Keratinocyte (primary cell): Measurements from ENCODE around the gene SMPD4. TPM values are rescaled to one million over a fixed set of nuclear protein-coding genes. Genes with fewer than 3 reads are reported as not detected.
"Not testable (repeated sequence)": the region's sequence is repeated elsewhere in the genome, so short reads cannot be mapped to it uniquely, and the experiment has no call there.

Experiments
- DNase-seq: peaks from one replicate; pipeline ENCODE4 v3.0.0-alpha.2; 2011; ENCODE audit warnings: low read depth, missing footprints, low spot score
- FAIRE-seq: peaks from 2 replicates; lab custom pipeline; 2011; peaks lifted over from hg19 to GRCh38; lab: Jason Lieb, UNC
- H2AFZ ChIP-seq: 2 replicates; pipeline ENCODE4 v1.6.0; 2012; ENCODE audit warnings: low read length, control low read depth, inconsistent platforms; ENCODE audit not compliant: control insufficient read depth
- H3K27ac ChIP-seq: 2 replicates; pipeline ENCODE4 v1.5.1; 2011; ENCODE audit warnings: low read length; ENCODE audit not compliant: control insufficient read depth, insufficient read depth
- H3K27me3 ChIP-seq: 3 replicates; pipeline ENCODE4 v1.6.0; 2011; ENCODE audit warnings: low read length; ENCODE audit not compliant: control insufficient read depth, insufficient read depth; ENCODE audit errors: extremely low read depth
- H3K36me3 ChIP-seq, 2 experiments: 2 replicates in 1 of 2; 3 replicates in 1 of 2; pipeline ENCODE4 v1.5.1; 2011; ENCODE audit warnings: low read length in 2 of 2, mild to moderate bottlenecking in 1 of 2; ENCODE audit not compliant: control insufficient read depth in 2 of 2, insufficient read depth in 2 of 2; ENCODE audit errors: extremely low read depth in 1 of 2
- H3K4me1 ChIP-seq: 3 replicates; pipeline ENCODE4 v1.5.1; 2011; ENCODE audit warnings: low read length; ENCODE audit not compliant: control insufficient read depth, insufficient read depth; ENCODE audit errors: extremely low read depth
- H3K4me2 ChIP-seq: 3 replicates; pipeline ENCODE4 v1.6.0; 2011; ENCODE audit warnings: low read depth, low read length; ENCODE audit not compliant: control insufficient read depth, insufficient read depth; ENCODE audit errors: extremely low read depth
- H3K4me3 ChIP-seq, 3 experiments: fragments of 200-600 bp in 1 of 3; sonication (generic) in 1 of 3; 2 replicates in 2 of 3; 3 replicates in 1 of 3; pipeline ENCODE4 v1.5.1; 2011 to 2016; ENCODE audit warnings: low read length in 3 of 3, mild to moderate bottlenecking in 3 of 3, control low read depth in 2 of 3, inconsistent platforms in 1 of 3, low read depth in 1 of 3, mixed read lengths in 1 of 3, mixed run types in 1 of 3, moderate library complexity in 1 of 3; ENCODE audit not compliant: control insufficient read depth in 2 of 3, insufficient read depth in 2 of 3; ENCODE audit errors: extremely low read depth in 1 of 3
- H3K79me2 ChIP-seq: 2 replicates; pipeline ENCODE4 v1.6.0; 2012; ENCODE audit warnings: low read length; ENCODE audit not compliant: control insufficient read depth, insufficient read depth
- H3K9ac ChIP-seq: 3 replicates; pipeline ENCODE4 v1.6.0; 2011; ENCODE audit warnings: low read length; ENCODE audit not compliant: control insufficient read depth, insufficient read depth; ENCODE audit errors: extremely low read depth
- H3K9me1 ChIP-seq: 3 replicates; pipeline ENCODE4 v1.6.0; 2011; ENCODE audit warnings: low read length; ENCODE audit not compliant: control insufficient read depth, insufficient read depth; ENCODE audit errors: extremely low read depth
- H3K9me3 ChIP-seq: 2 replicates; pipeline ENCODE4 v1.5.1; 2012; ENCODE audit warnings: low read depth, low read length; ENCODE audit not compliant: control insufficient read depth
- H4K20me1 ChIP-seq: 3 replicates; pipeline ENCODE4 v1.6.0; 2011; ENCODE audit warnings: low read length; ENCODE audit not compliant: control insufficient read depth, insufficient read depth; ENCODE audit errors: extremely low read depth
- EZH2 ChIP-seq: IDR thresholded peaks from one replicate; pipeline ENCODE4 v1.6.1; 2012; ENCODE audit warnings: inconsistent platforms, mild to moderate bottlenecking, low read length, moderate library complexity
- dilution Hi-C: fragments of 300-500 bp; cut with MboI; formaldehyde crosslinking; loops from one replicate; pipeline ENCODE4 v1.7.0; 2020; ENCODE audit warnings: low sequenced_read_pairs; ENCODE audit not compliant: extremely low pct_ligation_motif_present
- polyA plus RNA-seq, 5 experiments: library from polyadenylated mRNA; depleted of rRNA in 3 of 5; stranded (reverse) in 3 of 5; stranded (forward) in 1 of 5; unstranded in 1 of 5; fragments of >200 nt; gene quantifications; 1 replicate in 1 of 5; 2 replicates in 3 of 5; 3 replicates in 1 of 5; pipeline versions ENCODE4 v1.2.1 to v1.2.3, GENCODE V29; 2011 to 2012; ENCODE audit warnings: missing spikeins in 2 of 5, low read depth in 1 of 5, low replicate concordance in 1 of 5
- TF ChIP-seq, protein P1 (sequence below), 3 experiments: IDR thresholded peaks in 1 of 3; conservative IDR thresholded peaks in 1 of 3; optimal IDR thresholded peaks in 1 of 3; 2 replicates in 2 of 3; 3 replicates in 1 of 3; pipeline versions ENCODE3 to v1.5.1; 2011; ENCODE audit warnings: low read length in 3 of 3, mild to moderate bottlenecking in 3 of 3, moderate library complexity in 2 of 3, control low read depth in 1 of 3, inconsistent platforms in 1 of 3; ENCODE audit not compliant: insufficient read depth in 2 of 3; ENCODE audit errors: extremely low read depth in 1 of 3

Gene SMPD4
- polyA plus RNA-seq, 1 donor (not counting 4 experiments of a cell fraction or from before 2014, with no cell fraction given): 23.8 TPM

DNA sequence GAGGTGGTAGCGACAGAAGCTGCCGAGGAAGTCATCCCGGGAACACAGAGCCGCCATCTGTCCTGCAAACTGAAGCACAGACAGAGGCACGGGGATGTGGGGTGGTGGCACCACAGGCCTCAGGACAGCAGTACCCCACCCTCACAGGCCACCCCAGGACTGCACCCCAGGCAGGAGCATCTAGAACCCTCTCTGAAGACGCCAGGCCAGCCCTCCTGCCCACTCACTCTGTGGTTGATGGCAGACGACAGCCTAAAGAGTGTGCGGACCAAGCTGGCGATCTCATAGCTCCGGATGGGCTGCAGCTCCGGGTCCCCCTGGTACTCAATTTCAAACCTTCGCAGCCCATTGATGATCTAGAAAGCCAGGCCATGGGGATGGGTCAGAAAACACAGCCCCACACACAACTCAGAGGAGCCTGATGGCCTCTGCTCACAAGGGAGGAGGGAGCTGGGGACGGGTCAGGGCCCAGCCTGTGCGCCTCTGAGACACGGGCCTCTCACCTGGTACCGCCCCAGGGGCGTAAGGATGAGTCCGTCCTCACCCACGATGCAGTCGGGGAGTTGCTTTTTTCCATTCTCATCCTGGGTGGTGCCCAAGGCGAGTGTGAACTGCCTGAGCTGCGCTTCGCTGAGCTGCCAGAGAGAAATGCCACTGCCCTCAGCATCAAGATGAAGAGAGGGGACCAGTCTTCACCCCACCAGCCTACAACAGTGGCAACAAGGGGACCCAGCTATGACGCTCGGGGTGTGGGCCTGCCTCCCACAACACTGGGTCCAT lies 28.4 kb downstream of the SMPD4 start:
- no peaks in the 10 kb centered on the region for H3K79me2 ChIP-seq
- FAIRE-seq: no peak
- no peak for DNase-seq
- H3K27ac ChIP-seq: no peak overlapping the region
- H2AFZ ChIP-seq: no peak overlapping the region
- H3K36me3 ChIP-seq: peaks cover 0 to 8% of the 10 kb centered on the region in 2 experiments
- H3K27me3 ChIP-seq: no peaks in the 10 kb centered on the region
- H3K4me1 ChIP-seq: no peaks in the 10 kb centered on the region
- H3K9me1 ChIP-seq: no peaks in the 10 kb centered on the region
- no peaks in the 10 kb centered on the region for H3K9me3 ChIP-seq
- dilution Hi-C loops: no loop called here
- H4K20me1 ChIP-seq: no peaks in the 10 kb centered on the region
- no peak overlapping the region for H3K9ac ChIP-seq
- TF ChIP-seq, protein P1, sequence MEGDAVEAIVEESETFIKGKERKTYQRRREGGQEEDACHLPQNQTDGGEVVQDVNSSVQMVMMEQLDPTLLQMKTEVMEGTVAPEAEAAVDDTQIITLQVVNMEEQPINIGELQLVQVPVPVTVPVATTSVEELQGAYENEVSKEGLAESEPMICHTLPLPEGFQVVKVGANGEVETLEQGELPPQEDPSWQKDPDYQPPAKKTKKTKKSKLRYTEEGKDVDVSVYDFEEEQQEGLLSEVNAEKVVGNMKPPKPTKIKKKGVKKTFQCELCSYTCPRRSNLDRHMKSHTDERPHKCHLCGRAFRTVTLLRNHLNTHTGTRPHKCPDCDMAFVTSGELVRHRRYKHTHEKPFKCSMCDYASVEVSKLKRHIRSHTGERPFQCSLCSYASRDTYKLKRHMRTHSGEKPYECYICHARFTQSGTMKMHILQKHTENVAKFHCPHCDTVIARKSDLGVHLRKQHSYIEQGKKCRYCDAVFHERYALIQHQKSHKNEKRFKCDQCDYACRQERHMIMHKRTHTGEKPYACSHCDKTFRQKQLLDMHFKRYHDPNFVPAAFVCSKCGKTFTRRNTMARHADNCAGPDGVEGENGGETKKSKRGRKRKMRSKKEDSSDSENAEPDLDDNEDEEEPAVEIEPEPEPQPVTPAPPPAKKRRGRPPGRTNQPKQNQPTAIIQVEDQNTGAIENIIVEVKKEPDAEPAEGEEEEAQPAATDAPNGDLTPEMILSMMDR (optimal IDR thresholded peaks at IDR 0.05 in 1 of 3, IDR thresholded peaks at IDR 0.05 in 1 of 3, conservative IDR thresholded peaks at IDR 0.05 in 1 of 3; ENCODE audit: extremely low read depth in 1 of 3, insufficient read depth in 2 of 3, low read length in 3 of 3): no peak
- no peak for TF ChIP-seq EZH2
- no peak overlapping the region for H3K4me2 ChIP-seq
- H3K4me3 ChIP-seq: no peak overlapping the region

DNA sequence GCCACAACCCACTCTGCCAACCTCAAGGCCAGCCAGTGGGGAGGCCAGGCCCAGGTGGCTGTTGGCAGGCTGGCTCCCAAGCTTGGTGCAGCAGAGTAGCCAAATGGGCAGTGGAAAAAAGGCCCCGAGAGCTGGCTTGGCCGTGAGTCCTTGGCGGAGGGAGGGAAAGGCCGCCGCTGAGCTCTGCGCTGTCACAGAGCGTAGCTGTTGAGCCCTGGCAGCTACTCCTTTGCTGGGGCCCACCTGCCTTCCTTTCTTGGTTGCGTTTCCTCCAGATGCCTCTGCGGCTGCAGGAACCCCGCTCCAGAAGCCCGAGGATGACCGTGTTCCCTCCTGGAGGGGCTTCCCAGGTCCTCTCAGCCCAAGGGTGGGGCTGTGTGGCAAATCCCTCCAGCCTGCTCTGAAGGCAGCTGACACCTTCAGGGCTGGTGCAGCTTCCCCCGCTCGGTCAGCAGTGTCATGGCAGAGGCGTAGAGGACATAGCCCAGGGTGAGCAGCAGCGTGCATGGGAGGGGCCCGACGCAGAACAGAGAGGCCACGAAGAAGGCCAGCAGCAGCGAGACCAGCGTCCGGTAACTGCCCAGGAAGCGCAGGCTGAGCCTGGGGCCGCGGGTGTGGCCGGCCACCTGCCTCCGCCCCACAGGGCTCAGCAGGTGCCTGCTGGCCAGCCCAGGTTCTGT lies 29.1 kb downstream of the SMPD4 start:
- H4K20me1 ChIP-seq, H3K9ac ChIP-seq, H3K9me1 ChIP-seq, H3K4me1 ChIP-seq, H3K4me3 ChIP-seq, H3K9me3 ChIP-seq, FAIRE-seq, H3K79me2 ChIP-seq, H3K27me3 ChIP-seq, H3K36me3 ChIP-seq, H2AFZ ChIP-seq, H3K27ac ChIP-seq, dilution Hi-C loops, DNase-seq, H3K4me2 ChIP-seq: not testable (repeated sequence)

DNA sequence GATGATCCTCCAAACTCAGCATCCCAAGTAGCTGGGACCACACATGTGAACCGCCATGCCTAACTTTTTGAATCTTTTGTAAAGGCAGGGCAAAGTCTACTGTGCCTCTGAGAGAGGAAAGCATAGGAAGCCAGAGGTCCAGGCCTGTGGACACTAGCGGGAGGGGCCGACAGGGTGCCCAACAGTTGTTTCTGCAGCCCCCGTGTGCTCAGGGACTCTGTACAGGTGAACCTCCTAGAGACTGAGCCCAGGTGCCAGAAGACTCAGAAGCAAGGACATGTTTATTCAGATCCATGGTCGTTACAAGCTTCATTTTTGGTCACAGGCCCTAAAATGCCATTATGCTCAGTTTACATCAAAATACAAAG lies 30.3 kb downstream of the SMPD4 start:
- H3K4me3 ChIP-seq, DNase-seq, H3K27ac ChIP-seq, H4K20me1 ChIP-seq, FAIRE-seq, dilution Hi-C loops, H3K36me3 ChIP-seq, H3K4me1 ChIP-seq, H3K27me3 ChIP-seq, H2AFZ ChIP-seq, H3K9me3 ChIP-seq, H3K9ac ChIP-seq, H3K79me2 ChIP-seq, H3K4me2 ChIP-seq, H3K9me1 ChIP-seq: not testable (repeated sequence)
